Measurements from ENCODE around the gene HMCN2. TPM values are rescaled to one million over a fixed set of nuclear protein-coding genes. Genes with fewer than 3 reads are reported as not detected.

Gene HMCN2
- total RNA-seq, 1 donor from 2014 or later = 9.3 TPM

- no peak for DNase-seq
- H3K9me3 Mint-ChIP-seq (ENCODE audit: unreplicated experiment) = peaks cover 4% of the 10 kb centered on the region
- peaks cover 4% of the 10 kb centered on the region for H3K4me1 Mint-ChIP-seq (ENCODE audit: low read depth, unreplicated experiment)
- TF ChIP-seq CTCF (IDR thresholded peaks at IDR 0.05; ENCODE audit: partially characterized antibody, unreplicated experiment) = no peak
- H3K27me3 Mint-ChIP-seq (ENCODE audit: unreplicated experiment) = peaks cover 10% of the 10 kb centered on the region
- H3K36me3 Mint-ChIP-seq (ENCODE audit: unreplicated experiment) = no peaks in the 10 kb centered on the region
- H3K27ac Mint-ChIP-seq (ENCODE audit: unreplicated experiment) = no peak overlapping the region
- H3K4me3 Mint-ChIP-seq (ENCODE audit: unreplicated experiment) = no peak overlapping the region
Measured at GRCh38 chr9:130452835-130453234, 187.3 kb downstream of the HMCN2 start.

- H3K4me1 Mint-ChIP-seq (ENCODE audit: low read depth, unreplicated experiment) = no peaks in the 10 kb centered on the region
- H3K27me3 Mint-ChIP-seq (ENCODE audit: unreplicated experiment) = peaks cover 4% of the 10 kb centered on the region
- no peak for DNase-seq
- no peak overlapping the region for H3K4me3 Mint-ChIP-seq (ENCODE audit: unreplicated experiment)
- TF ChIP-seq CTCF (IDR thresholded peaks at IDR 0.05; ENCODE audit: partially characterized antibody, unreplicated experiment) = no peak
- no peaks in the 10 kb centered on the region for H3K36me3 Mint-ChIP-seq (ENCODE audit: unreplicated experiment)
- no peak overlapping the region for H3K27ac Mint-ChIP-seq (ENCODE audit: unreplicated experiment)
- H3K9me3 Mint-ChIP-seq (ENCODE audit: unreplicated experiment) = peaks cover 4% of the 10 kb centered on the region
Measured at GRCh38 chr9:130453487-130453886, 187.9 kb downstream of the HMCN2 start.

- DNase-seq = no peak
- H3K36me3 Mint-ChIP-seq (ENCODE audit: unreplicated experiment) = no peaks in the 10 kb centered on the region
- H3K27ac Mint-ChIP-seq (ENCODE audit: unreplicated experiment) = no peak overlapping the region
- H3K9me3 Mint-ChIP-seq (ENCODE audit: unreplicated experiment) = peaks cover 4% of the 10 kb centered on the region
- no peak overlapping the region for H3K4me3 Mint-ChIP-seq (ENCODE audit: unreplicated experiment)
- no peak for TF ChIP-seq CTCF (IDR thresholded peaks at IDR 0.05; ENCODE audit: partially characterized antibody, unreplicated experiment)
- no peaks in the 10 kb centered on the region for H3K4me1 Mint-ChIP-seq (ENCODE audit: low read depth, unreplicated experiment)
- peaks cover 2% of the 10 kb centered on the region for H3K27me3 Mint-ChIP-seq (ENCODE audit: unreplicated experiment)
Measured at GRCh38 chr9:130454096-130454811, 188.7 kb downstream of the HMCN2 start.

- Mint-ChIP-seq H3K27ac (ENCODE audit: unreplicated experiment) (no peak overlapping the region), H3K27me3 (ENCODE audit: unreplicated experiment) (peaks cover 2% of the 10 kb centered on the region), H3K4me1 (ENCODE audit: low read depth, unreplicated experiment) (no peaks in the 10 kb centered on the region), H3K4me3 (ENCODE audit: unreplicated experiment) (no peak overlapping the region), H3K36me3 (ENCODE audit: unreplicated experiment) (no peaks in the 10 kb centered on the region), H3K9me3 (ENCODE audit: unreplicated experiment) (peaks cover 2% of the 10 kb centered on the region)
- TF ChIP-seq CTCF (IDR thresholded peaks at IDR 0.05; ENCODE audit: partially characterized antibody, unreplicated experiment) = no peak
- no peak for DNase-seq
Measured at GRCh38 chr9:130454812-130455325, 189.3 kb downstream of the HMCN2 start.

- Mint-ChIP-seq H3K27me3 (ENCODE audit: unreplicated experiment) (peaks cover 7% of the 10 kb centered on the region), H3K36me3 (ENCODE audit: unreplicated experiment) (no peaks in the 10 kb centered on the region), H3K27ac (ENCODE audit: unreplicated experiment) (no peak overlapping the region), H3K4me1 (ENCODE audit: low read depth, unreplicated experiment) (peaks cover 4% of the 10 kb centered on the region), H3K4me3 (ENCODE audit: unreplicated experiment) (no peak overlapping the region), H3K9me3 (ENCODE audit: unreplicated experiment) (peaks cover 7% of the 10 kb centered on the region)
- DNase-seq = peak; percentile 4
- no peak for TF ChIP-seq CTCF (IDR thresholded peaks at IDR 0.05; ENCODE audit: partially characterized antibody, unreplicated experiment)
Measured at GRCh38 chr9:130458027-130458803, 192.7 kb downstream of the HMCN2 start.

Data from glutamatergic neuron (in vitro differentiated cells).